PC-3 (cell line): ENCODE measurements around the gene HMCN2. TPM values are rescaled to one million over a fixed set of nuclear protein-coding genes. Genes with fewer than 3 reads are reported as not detected.

Experiments
- ATAC-seq: fragments of 200-7000 bp; cut with Tn5 transposase; 2 replicates; pipeline ENCODE4 v1.9.1; 2020; ENCODE audit warnings: mild to moderate bottlenecking, moderate library complexity
- BruUV-seq: library from RNA; stranded (reverse); fragments of 400-500 nt; replicated peaks from 2 replicates; lab custom pipeline; 2021; lab: Mats Ljungman, UMichigan
- CTCF ChIA-PET: fragments of 300-600 bp; sonication (Branson Sonifier 250); formaldehyde crosslinking; loops from one replicate; lab custom pipeline; 2022; ENCODE audit warnings: antibody characterized with exemption; lab: Charles Lee
- POLR2A ChIA-PET: fragments of 300-600 bp; sonication (Branson Sonifier 250); formaldehyde crosslinking; loops from one replicate; lab custom pipeline; 2022; ENCODE audit warnings: antibody characterized with exemption; ENCODE audit not compliant: unreplicated experiment; lab: Charles Lee
- DNase-seq: peaks from one replicate; pipeline ENCODE4 v3.0.0-alpha.2; 2015
- H2AFZ ChIP-seq: fragments of 300-600 bp; sonication (generic); 2 replicates; pipeline ENCODE4 v1.6.0; 2016; ENCODE audit warnings: antibody characterized with exemption, low read length
- H3F3A ChIP-seq: fragments of 300-600 bp; sonication (generic); one replicate; pipeline ENCODE4 v1.6.0; 2017; ENCODE audit warnings: antibody characterized with exemption, low read length, control low read depth, mild to moderate bottlenecking; ENCODE audit not compliant: unreplicated experiment
- H3K27ac ChIP-seq: fragments of 300-600 bp; sonication (generic); 2 replicates; pipeline ENCODE4 v1.5.1; 2016; ENCODE audit warnings: mild to moderate bottlenecking, low read length
- H3K27me3 ChIP-seq: fragments of 300-600 bp; sonication (generic); 2 replicates; pipeline ENCODE4 v1.6.1; 2016; ENCODE audit warnings: low read length, mixed read lengths
- H3K36me3 ChIP-seq: fragments of 300-600 bp; sonication (generic); 2 replicates; pipeline ENCODE4 v1.6.1; 2016; ENCODE audit warnings: low read depth, mixed run types, low read length, mixed read lengths
- H3K4me1 ChIP-seq: fragments of 300-600 bp; sonication (generic); 2 replicates; pipeline ENCODE4 v1.5.1; 2016; ENCODE audit warnings: low read length; ENCODE audit not compliant: insufficient read depth
- H3K4me2 ChIP-seq: fragments of 300-600 bp; sonication (generic); 2 replicates; pipeline ENCODE4 v1.6.0; 2016; ENCODE audit warnings: low read length
- H3K4me3 ChIP-seq: fragments of 300-600 bp; sonication (generic); 2 replicates; pipeline ENCODE4 v1.5.1; 2016; ENCODE audit warnings: mild to moderate bottlenecking, low read length, mixed read lengths
- H3K79me2 ChIP-seq: fragments of 300-600 bp; sonication (generic); 2 replicates; pipeline ENCODE4 v1.6.1; 2017; ENCODE audit warnings: low read length, mixed read lengths
- H3K9ac ChIP-seq: fragments of 300-600 bp; sonication (generic); 2 replicates; pipeline ENCODE4 v1.6.0; 2016; ENCODE audit warnings: mild to moderate bottlenecking, low read length
- H3K9me2 ChIP-seq: fragments of 300-600 bp; sonication (generic); replicated peaks from 2 replicates; pipeline ENCODE4 v1.6.1; 2016; ENCODE audit warnings: mixed run types, low read length, mixed read lengths
- H3K9me3 ChIP-seq: fragments of 300-600 bp; sonication (generic); 2 replicates; pipeline ENCODE4 v1.6.1; 2016; ENCODE audit warnings: low read length, mixed read lengths
- H4K20me1 ChIP-seq: fragments of 300-600 bp; sonication (generic); 2 replicates; pipeline ENCODE4 v1.6.1; 2016; ENCODE audit warnings: low read length, mixed read lengths
- EZH2 ChIP-seq: fragments of 300-600 bp; sonication (generic); IDR thresholded peaks from one replicate; pipeline ENCODE4 v1.6.1; 2017; ENCODE audit warnings: antibody characterized with exemption, mild to moderate bottlenecking, low read length; ENCODE audit not compliant: unreplicated experiment
- EZH2phosphoT487 ChIP-seq: fragments of 300-600 bp; sonication (generic); IDR thresholded peaks from 2 replicates; pipeline ENCODE4 v1.6.1; 2018; ENCODE audit warnings: mild to moderate bottlenecking, antibody characterized with exemption, low read length, borderline replicate concordance
- intact Hi-C: fragments of 100-400 bp; cut with micrococcal nuclease; formaldehyde crosslinking; loops from 2 replicates; pipeline ENCODE4 v1.9.0; 2023
- total RNA-seq: library from RNA; depleted of rRNA; stranded (reverse); fragments of >200 nt; gene quantifications from 2 replicates; pipeline ENCODE4 v1.2.3, GENCODE V29; 2014
- TF ChIP-seq, protein P1 (sequence below): fragments of 300-600 bp; sonication (generic); conservative IDR thresholded peaks from 2 replicates; pipeline ENCODE4 v1.5.1; 2017; ENCODE audit warnings: antibody characterized with exemption, low read depth, mild to moderate bottlenecking, low read length

HMCN2 gene
- total RNA-seq, 1 experiment from 2014 or later = 0.11 TPM

DNA sequence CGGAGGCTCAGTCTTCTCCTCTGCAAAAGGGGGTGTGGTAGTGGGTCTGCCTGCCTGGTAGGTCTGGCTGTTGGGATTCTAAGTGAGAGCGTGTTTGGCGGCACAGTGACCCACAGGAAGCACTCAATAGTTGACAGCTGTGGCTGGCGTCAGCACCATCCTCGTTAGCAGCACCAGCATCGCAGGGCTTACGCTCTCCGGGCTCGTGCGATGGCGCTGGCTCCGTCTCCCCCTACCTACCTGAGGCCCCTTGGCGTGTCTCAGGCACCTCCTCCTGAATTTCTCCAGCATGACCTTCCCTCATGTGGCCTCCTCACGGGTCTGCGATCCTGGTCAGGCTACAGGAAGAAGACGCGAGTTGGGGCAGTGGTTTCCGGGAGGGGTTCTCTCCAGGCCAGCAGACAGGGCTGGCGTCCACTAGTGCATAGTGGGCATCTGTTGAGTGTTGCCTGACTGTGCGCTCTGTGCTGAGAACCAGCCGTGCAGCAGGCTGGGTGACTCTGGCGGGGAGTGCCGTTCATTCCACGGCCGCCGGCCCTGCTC, 66.9 kb downstream of the HMCN2 start:
- Histone ChIP-seq H3K4me3 (no peak overlapping the region), H4K20me1 (no peaks in the 10 kb centered on the region), H3K9me2 (no peaks in the 10 kb centered on the region), H3K4me1 (no peaks in the 10 kb centered on the region; the same call in 1 of the 2 replicates), H3K79me2 (no peaks in the 10 kb centered on the region), H3K9me3 (no peaks in the 10 kb centered on the region), H3K27ac (no peak overlapping the region), H3K9ac (no peak overlapping the region), H3K4me2 (no peak overlapping the region), H3K36me3 (no peaks in the 10 kb centered on the region), H3K27me3 (peaks cover 17% of the 10 kb centered on the region), H2AFZ (no peak overlapping the region), H3F3A (no peaks in the 10 kb centered on the region)
- ChIA-PET POLR2A (no interaction called here), CTCF (no interaction called here)
- ATAC-seq (no peak), DNase-seq (no peak)
- no TSS peak for BruUV-seq
- intact Hi-C loops = no loop called here
- TF ChIP-seq EZH2phosphoT487 (no peak), EZH2 (no peak)
- TF ChIP-seq, protein P1, sequence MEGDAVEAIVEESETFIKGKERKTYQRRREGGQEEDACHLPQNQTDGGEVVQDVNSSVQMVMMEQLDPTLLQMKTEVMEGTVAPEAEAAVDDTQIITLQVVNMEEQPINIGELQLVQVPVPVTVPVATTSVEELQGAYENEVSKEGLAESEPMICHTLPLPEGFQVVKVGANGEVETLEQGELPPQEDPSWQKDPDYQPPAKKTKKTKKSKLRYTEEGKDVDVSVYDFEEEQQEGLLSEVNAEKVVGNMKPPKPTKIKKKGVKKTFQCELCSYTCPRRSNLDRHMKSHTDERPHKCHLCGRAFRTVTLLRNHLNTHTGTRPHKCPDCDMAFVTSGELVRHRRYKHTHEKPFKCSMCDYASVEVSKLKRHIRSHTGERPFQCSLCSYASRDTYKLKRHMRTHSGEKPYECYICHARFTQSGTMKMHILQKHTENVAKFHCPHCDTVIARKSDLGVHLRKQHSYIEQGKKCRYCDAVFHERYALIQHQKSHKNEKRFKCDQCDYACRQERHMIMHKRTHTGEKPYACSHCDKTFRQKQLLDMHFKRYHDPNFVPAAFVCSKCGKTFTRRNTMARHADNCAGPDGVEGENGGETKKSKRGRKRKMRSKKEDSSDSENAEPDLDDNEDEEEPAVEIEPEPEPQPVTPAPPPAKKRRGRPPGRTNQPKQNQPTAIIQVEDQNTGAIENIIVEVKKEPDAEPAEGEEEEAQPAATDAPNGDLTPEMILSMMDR = no peak

DNA sequence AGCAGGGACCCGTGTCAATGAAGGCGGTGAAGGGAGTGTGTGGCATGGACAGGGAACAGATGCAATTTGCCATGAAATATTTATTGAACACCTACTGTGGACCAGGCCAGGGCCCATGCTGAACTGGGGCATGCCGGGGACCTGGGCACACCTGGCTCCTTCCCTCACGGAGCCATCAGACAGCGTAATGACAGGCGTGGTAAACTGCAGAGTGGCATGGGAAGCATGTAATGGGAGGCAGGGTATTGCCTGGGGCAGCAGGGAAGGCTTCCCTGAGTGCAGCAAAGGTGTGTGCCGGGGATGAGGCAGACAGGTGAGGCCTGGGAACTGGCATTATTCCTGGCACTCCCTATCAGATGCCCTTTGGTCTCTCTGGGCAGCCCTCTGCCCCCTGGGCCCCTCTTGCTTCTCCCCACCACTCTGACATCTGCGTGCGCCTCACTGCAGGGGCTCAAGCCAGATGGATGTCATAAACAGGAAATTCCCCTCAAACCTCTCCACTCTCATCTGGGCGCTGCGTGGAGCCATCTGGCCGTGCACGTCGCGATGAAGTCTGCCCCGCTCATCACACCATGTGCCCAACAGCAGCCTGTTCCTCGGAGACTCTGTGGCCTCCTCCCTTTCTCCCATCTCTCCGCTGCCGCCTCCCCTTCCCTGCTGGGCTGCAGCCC, 67.6 kb downstream of the HMCN2 start:
- Histone ChIP-seq H3K4me3 (no peak overlapping the region), H3K36me3 (no peaks in the 10 kb centered on the region), H3K9ac (no peak overlapping the region), H3K27me3 (peaks cover 10% of the 10 kb centered on the region), H3K9me2 (no peaks in the 10 kb centered on the region), H3K27ac (no peak overlapping the region), H2AFZ (no peak overlapping the region), H3K4me2 (no peak overlapping the region), H3F3A (no peaks in the 10 kb centered on the region), H4K20me1 (no peaks in the 10 kb centered on the region), H3K79me2 (no peaks in the 10 kb centered on the region), H3K9me3 (no peaks in the 10 kb centered on the region), H3K4me1 (no peaks in the 10 kb centered on the region)
- BruUV-seq = no TSS peak
- intact Hi-C loops = no loop called here
- DNase-seq (no peak), ATAC-seq (no peak)
- POLR2A ChIA-PET = no interaction called here
- CTCF ChIA-PET = no interaction called here
- TF ChIP-seq, protein P1 = no peak
- TF ChIP-seq EZH2 (no peak), EZH2phosphoT487 (no peak)

DNA sequence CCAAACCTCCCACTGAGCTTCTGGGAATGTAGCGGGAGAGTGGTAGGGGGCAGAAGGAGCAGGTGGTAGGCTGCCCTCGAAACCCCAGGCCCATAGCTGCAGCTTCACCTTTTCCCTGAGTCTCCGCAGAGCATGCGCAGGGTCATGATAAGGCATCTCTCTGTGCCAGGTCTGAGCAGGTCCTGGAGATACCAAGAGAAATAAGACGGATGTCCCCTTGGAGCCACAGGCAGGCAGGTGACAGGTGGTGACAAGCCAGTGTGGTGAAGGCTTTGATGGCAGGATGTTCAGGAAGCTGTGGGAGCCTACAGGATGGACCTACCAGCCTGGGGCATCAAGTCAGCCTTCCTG, 68.1 kb downstream of the HMCN2 start:
- intact Hi-C loops = no loop called here

More for the DNA sequence above, 68.1 kb downstream of the HMCN2 start:
- TF ChIP-seq, protein P1 = no peak
- TF ChIP-seq EZH2 = no peak
- Histone ChIP-seq H3K4me3 (no peak overlapping the region), H3K4me2 (no peak overlapping the region), H3K4me1 (no peaks in the 10 kb centered on the region), H3K9me3 (no peaks in the 10 kb centered on the region), H2AFZ (no peak overlapping the region), H3K27me3 (peaks cover 5% of the 10 kb centered on the region; the same call in 1 of the 2 replicates), H3F3A (no peaks in the 10 kb centered on the region), H3K79me2 (no peaks in the 10 kb centered on the region), H3K36me3 (no peaks in the 10 kb centered on the region), H3K9ac (no peak overlapping the region), H3K9me2 (no peaks in the 10 kb centered on the region), H3K27ac (no peak overlapping the region), H4K20me1 (no peaks in the 10 kb centered on the region)
- ATAC-seq = no peak
- ChIA-PET POLR2A (no interaction called here), CTCF (no interaction called here)
- no peak for DNase-seq
- no TSS peak for BruUV-seq
